A673 (cell line): ENCODE results near the gene SYNC. TPM values are rescaled to one million over a fixed set of nuclear protein-coding genes. Genes with fewer than 3 reads are reported as not detected.

ENCODE experiments used
- BruUV-seq: library from RNA; stranded (reverse); fragments of 400-500 nt; replicated peaks from 2 replicates; lab custom pipeline; 2021; lab: Mats Ljungman, UMichigan
- CTCF ChIA-PET: fragments of 300-600 bp; sonication (Branson Sonifier 250); formaldehyde crosslinking; loops from one replicate; lab custom pipeline; 2022; ENCODE audit warnings: antibody characterized with exemption; lab: Charles Lee
- POLR2A ChIA-PET: fragments of 300-600 bp; sonication (Branson Sonifier 250); formaldehyde crosslinking; loops from one replicate; lab custom pipeline; 2022; ENCODE audit warnings: antibody characterized with exemption; ENCODE audit not compliant: low non-redundant PET; lab: Charles Lee
- DNase-seq: peaks from one replicate; pipeline ENCODE4 v3.0.0-alpha.2; 2015; ENCODE audit warnings: low spot score
- H3K27ac ChIP-seq: fragments of 200-600 bp; sonication (generic); 2 replicates; pipeline ENCODE4 v1.5.1; 2016; ENCODE audit warnings: mixed run types, low read depth, mild to moderate bottlenecking, mixed read lengths, antibody characterized with exemption, low read length; ENCODE audit not compliant: poor library complexity, severe bottlenecking
- H3K27me3 ChIP-seq: fragments of 200-600 bp; sonication (generic); replicated peaks from 2 replicates; pipeline ENCODE4 v1.6.1; 2017; ENCODE audit warnings: mixed run types, low read depth, mild to moderate bottlenecking, mixed read lengths, antibody characterized with exemption, low read length; ENCODE audit not compliant: insufficient read depth, poor library complexity
- H3K36me3 ChIP-seq: fragments of 200-600 bp; sonication (generic); 2 replicates; pipeline ENCODE4 v1.6.1; 2016; ENCODE audit warnings: mixed run types, mild to moderate bottlenecking, mixed read lengths, antibody characterized with exemption, low read length; ENCODE audit not compliant: insufficient read depth, poor library complexity, severe bottlenecking
- H3K4me1 ChIP-seq: fragments of 200-600 bp; sonication (generic); 2 replicates; pipeline ENCODE4 v1.6.1; 2017; ENCODE audit warnings: mixed run types, mild to moderate bottlenecking, mixed read lengths, antibody characterized with exemption, low read length; ENCODE audit not compliant: insufficient read depth, poor library complexity, severe bottlenecking
- H3K4me3 ChIP-seq: fragments of 200-600 bp; sonication (generic); 2 replicates; pipeline ENCODE4 v1.5.1; 2016; ENCODE audit warnings: low read depth, mixed run types, mild to moderate bottlenecking, mixed read lengths, low read length; ENCODE audit not compliant: poor library complexity, severe bottlenecking
- H3K9me3 ChIP-seq: fragments of 200-600 bp; sonication (generic); 2 replicates; pipeline ENCODE4 v1.6.1; 2016; ENCODE audit warnings: mixed run types, low read depth, mild to moderate bottlenecking, mixed read lengths, antibody characterized with exemption, low read length; ENCODE audit not compliant: poor library complexity, severe bottlenecking
- CTCF ChIP-seq: fragments of 300-800, 200-600 bp; sonication (generic); conservative IDR thresholded peaks from 2 replicates; pipeline ENCODE4 v1.5.1; 2017; ENCODE audit warnings: low read depth, mild to moderate bottlenecking, antibody characterized with exemption, low read length, moderate library complexity, mixed read lengths
- EZH2 ChIP-seq: fragments of 200-600 bp; sonication (generic); IDR thresholded peaks from 2 replicates; pipeline ENCODE4 v1.6.1; 2017; ENCODE audit warnings: borderline replicate concordance, low read depth, mild to moderate bottlenecking, mixed read lengths, antibody characterized with exemption, low read length; ENCODE audit not compliant: poor library complexity, severe bottlenecking
- intact Hi-C: fragments of 100-400 bp; cut with micrococcal nuclease; formaldehyde crosslinking; loops from one replicate; pipeline ENCODE4 v1.10.0; 2022; ENCODE audit not compliant: unreplicated experiment
- total RNA-seq: library from RNA; stranded (reverse); gene quantifications from 2 replicates; pipeline ENCODE4 v1.2.3, GENCODE V29; 2021

The SYNC gene
- total RNA-seq, 1 experiment from 2014 or later, result 0.71 TPM

- POLR2A ChIA-PET, result no interaction called here
- no peak for DNase-seq
- Histone ChIP-seq H3K4me1 (no peaks in the 10 kb centered on the region), H3K36me3 (no peaks in the 10 kb centered on the region), H3K4me3 (no peak overlapping the region), H3K27ac (no peak overlapping the region), H3K9me3 (no peaks in the 10 kb centered on the region), H3K27me3 (no peaks in the 10 kb centered on the region)
- CTCF ChIA-PET, result interaction anchor here (1.1 kb wide), 1 partner anchor 189 kb away, joined by 10 read pairs; no protein-coding TSS in a partner anchor
- no TSS peak for BruUV-seq
- TF ChIP-seq CTCF, result no peak
- no peak for TF ChIP-seq EZH2
- intact Hi-C loops, result no loop called here
These were observed 6.9 kb upstream of the SYNC start for GRCh38 chr1:32709476-32709875.

- Histone ChIP-seq H3K27me3 (no peaks in the 10 kb centered on the region), H3K4me3 (no peak overlapping the region), H3K9me3 (no peaks in the 10 kb centered on the region), H3K36me3 (no peaks in the 10 kb centered on the region), H3K27ac (no peak overlapping the region), H3K4me1 (no peaks in the 10 kb centered on the region)
- DNase-seq, result no peak
- TF ChIP-seq CTCF (no peak), EZH2 (no peak)
- BruUV-seq, result no TSS peak
- ChIA-PET CTCF (interaction anchor here (1.1 kb wide), 1 partner anchor 188 kb away, joined by 10 read pairs; no protein-coding TSS in a partner anchor), POLR2A (no interaction called here)
- intact Hi-C loops, result no loop called here
These were observed 6.5 kb upstream of the SYNC start for GRCh38 chr1:32709075-32709474.

- Histone ChIP-seq H3K9me3 (no peaks in the 10 kb centered on the region), H3K4me3 (no peak overlapping the region), H3K27ac (no peak overlapping the region), H3K27me3 (no peaks in the 10 kb centered on the region), H3K36me3 (no peaks in the 10 kb centered on the region), H3K4me1 (no peaks in the 10 kb centered on the region)
- ChIA-PET CTCF (interaction anchor here (0.9 kb wide), 1 partner anchor 311 kb away, joined by 4 read pairs; no protein-coding TSS in a partner anchor), POLR2A (no interaction called here)
- no TSS peak for BruUV-seq
- intact Hi-C loops, result no loop called here
- TF ChIP-seq CTCF (no peak), EZH2 (no peak)
- no peak for DNase-seq
These were observed 3.9 kb upstream of the SYNC start for GRCh38 chr1:32706491-32706890.
